ENCODE measurements around the gene TOM1L2. TPM values are rescaled to one million over a fixed set of nuclear protein-coding genes. Genes with fewer than 3 reads are reported as not detected.

The TOM1L2 gene
- total and polyA plus RNA-seq, 2 of the 4 experiments (the other 2 are of a cell fraction) = 34.4 to 51.7 TPM

DNA sequence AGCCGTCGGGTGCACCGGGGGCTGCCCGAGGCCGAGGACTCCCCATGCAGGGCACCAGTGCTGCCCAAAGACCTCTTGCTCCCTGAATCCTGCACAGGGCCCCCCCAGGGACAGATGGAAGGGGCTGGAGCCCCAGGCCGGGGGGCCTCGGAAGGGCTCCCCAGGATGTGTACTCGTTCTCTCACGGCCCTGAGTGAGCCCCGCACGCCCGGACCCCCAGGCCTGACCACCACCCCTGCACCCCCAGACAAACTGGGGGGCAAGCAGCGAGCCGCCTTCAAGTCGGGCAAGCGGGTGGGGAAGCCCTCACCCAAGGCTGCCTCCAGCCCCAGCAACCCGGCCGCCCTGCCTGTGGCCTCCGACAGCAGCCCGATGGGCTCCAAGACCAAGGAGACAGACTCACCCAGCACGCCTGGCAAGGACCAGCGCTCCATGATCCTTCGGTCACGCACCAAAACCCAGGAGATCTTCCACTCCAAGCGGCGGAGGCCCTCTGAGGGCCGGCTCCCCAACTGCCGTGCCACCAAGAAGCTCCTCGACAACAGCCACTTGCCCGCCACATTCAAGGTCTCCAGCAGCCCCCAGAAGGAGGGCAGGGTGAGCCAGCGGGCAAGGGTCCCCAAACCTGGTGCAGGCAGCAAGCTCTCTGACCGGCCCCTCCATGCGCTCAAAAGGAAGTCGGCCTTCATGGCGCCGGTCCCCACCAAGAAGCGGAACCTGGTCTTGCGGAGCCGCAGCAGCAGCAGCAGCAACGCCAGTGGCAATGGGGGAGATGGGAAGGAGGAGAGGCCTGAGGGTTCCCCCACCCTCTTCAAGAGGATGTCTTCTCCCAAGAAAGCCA, 176.0 kb downstream of the TOM1L2 start:
- Histone ChIP-seq H3K14ac (replicated peaks; ENCODE audit: low read depth, low read length) (no peak overlapping the region), H3K27me3 (ENCODE audit: control insufficient read depth, insufficient read depth, low read length) (no peaks in the 10 kb centered on the region), H2BK120ac (ENCODE audit: low read depth, low read length) (no peak overlapping the region), H3K4me2 (ENCODE audit: low read depth, low read length) (no peak overlapping the region), H3K9me1 (ENCODE audit: insufficient read depth, low read length) (peaks cover 6% of the 10 kb centered on the region; the same call in 1 of the 2 replicates), H3K27ac (ENCODE audit: insufficient read depth, low read length) (no peak overlapping the region), H4K5ac (ENCODE audit: low read depth, low read length) (no peak overlapping the region), H3K18ac (ENCODE audit: low read depth, low read length) (no peak overlapping the region), H2AK9ac (replicated peaks; ENCODE audit: low read depth, low read length, poor library complexity) (no peak overlapping the region), H3K4ac (ENCODE audit: low read depth, low read length) (no peak overlapping the region), H3K9ac (ENCODE audit: low read depth, low read length) (no peak overlapping the region), H2BK20ac (ENCODE audit: low read depth, low read length) (no peak overlapping the region), H3K79me1 (ENCODE audit: low read depth in 1 of 2, low read length in 2 of 2) (peaks cover 25 to 89% of the 10 kb centered on the region in 2 experiments), H4K20me1 (ENCODE audit: insufficient read depth, low read length) (peaks cover 74% of the 10 kb centered on the region), H4K8ac (ENCODE audit: low read depth in 2 of 2, low read length in 2 of 2) (no peak overlapping the region), H4K91ac (ENCODE audit: insufficient read depth, low read depth, low read length) (no peak overlapping the region), H3K56ac (ENCODE audit: extremely low read depth, insufficient read depth, low read length) (no peak overlapping the region), H3K4me3 (ENCODE audit: insufficient read depth, low read depth, low read length) (no peak overlapping the region), H3K9me3 (ENCODE audit: control insufficient read depth, insufficient read depth, low read length) (no peaks in the 10 kb centered on the region), H2BK5ac (ENCODE audit: low read depth, low read length, poor library complexity, severe bottlenecking) (no peak overlapping the region), H3K36me3 (ENCODE audit: control insufficient read depth, insufficient read depth, low read length) (peaks cover 60% of the 10 kb centered on the region), H2AFZ (replicated peaks; ENCODE audit: low read length, poor library complexity) (no peak overlapping the region), H2AK5ac (ENCODE audit: low read depth, low read length) (no peak overlapping the region), H3K23ac (ENCODE audit: low read depth, low read length) (no peak overlapping the region), H2BK15ac (ENCODE audit: low read depth, low read length) (no peak overlapping the region), H3K4me1 (ENCODE audit: control insufficient read depth, insufficient read depth, low read length) (peaks cover 10% of the 10 kb centered on the region; the same call in 1 of the 2 replicates)
- POLR2A ChIA-PET (ENCODE audit: unreplicated experiment) = no interaction called here
- intact Hi-C loops (cut with micrococcal nuclease) (no loop called here), dilution Hi-C loops (cut with HindIII; ENCODE audit: low sequenced_read_pairs, unreplicated experiment) (no loop called here), in situ Hi-C loops (cut with MboI; ENCODE audit: low sequenced_read_pairs) (no loop called here)
- no peak for ATAC-seq (ENCODE audit: low read depth)
- TF ChIP-seq, protein P1, sequence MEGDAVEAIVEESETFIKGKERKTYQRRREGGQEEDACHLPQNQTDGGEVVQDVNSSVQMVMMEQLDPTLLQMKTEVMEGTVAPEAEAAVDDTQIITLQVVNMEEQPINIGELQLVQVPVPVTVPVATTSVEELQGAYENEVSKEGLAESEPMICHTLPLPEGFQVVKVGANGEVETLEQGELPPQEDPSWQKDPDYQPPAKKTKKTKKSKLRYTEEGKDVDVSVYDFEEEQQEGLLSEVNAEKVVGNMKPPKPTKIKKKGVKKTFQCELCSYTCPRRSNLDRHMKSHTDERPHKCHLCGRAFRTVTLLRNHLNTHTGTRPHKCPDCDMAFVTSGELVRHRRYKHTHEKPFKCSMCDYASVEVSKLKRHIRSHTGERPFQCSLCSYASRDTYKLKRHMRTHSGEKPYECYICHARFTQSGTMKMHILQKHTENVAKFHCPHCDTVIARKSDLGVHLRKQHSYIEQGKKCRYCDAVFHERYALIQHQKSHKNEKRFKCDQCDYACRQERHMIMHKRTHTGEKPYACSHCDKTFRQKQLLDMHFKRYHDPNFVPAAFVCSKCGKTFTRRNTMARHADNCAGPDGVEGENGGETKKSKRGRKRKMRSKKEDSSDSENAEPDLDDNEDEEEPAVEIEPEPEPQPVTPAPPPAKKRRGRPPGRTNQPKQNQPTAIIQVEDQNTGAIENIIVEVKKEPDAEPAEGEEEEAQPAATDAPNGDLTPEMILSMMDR (conservative IDR thresholded peaks at IDR 0.05; ENCODE audit: low read depth, low read length) = no peak
- TF ChIP-seq BHLHE40 (IDR thresholded peaks at IDR 0.05; ENCODE audit: low read depth, low read length) (no peak), RAD21 (IDR thresholded peaks at IDR 0.05; ENCODE audit: low read length) (no peak), MXI1 (IDR thresholded peaks at IDR 0.05; ENCODE audit: borderline replicate concordance, low read depth, low read length) (no peak), CHD1 (IDR thresholded peaks at IDR 0.05; ENCODE audit: low read depth, low read length) (no peak), RCOR1 (IDR thresholded peaks at IDR 0.05; ENCODE audit: insufficient replicate concordance, low read length) (no peak), USF2 (IDR thresholded peaks at IDR 0.05; ENCODE audit: low read depth, low read length) (no peak), MAZ (IDR thresholded peaks at IDR 0.05; ENCODE audit: borderline replicate concordance, low read depth, low read length) (no peak), POLR2A (IDR thresholded peaks at IDR 0.05; ENCODE audit: low read depth, low read length) (no peak), MAFK (IDR thresholded peaks at IDR 0.05; ENCODE audit: low read depth, low read length) (no peak), FOS (IDR thresholded peaks at IDR 0.05; ENCODE audit: low read depth, low read length) (no peak), SMC3 (IDR thresholded peaks at IDR 0.05; ENCODE audit: low read depth, low read length) (no peak), NFE2L2 (IDR thresholded peaks at IDR 0.05; ENCODE audit: low read depth, low read length) (no peak), RFX5 (IDR thresholded peaks at IDR 0.05; ENCODE audit: low read depth, low read length) (no peak)
- TF ChIP-seq, protein P2, sequence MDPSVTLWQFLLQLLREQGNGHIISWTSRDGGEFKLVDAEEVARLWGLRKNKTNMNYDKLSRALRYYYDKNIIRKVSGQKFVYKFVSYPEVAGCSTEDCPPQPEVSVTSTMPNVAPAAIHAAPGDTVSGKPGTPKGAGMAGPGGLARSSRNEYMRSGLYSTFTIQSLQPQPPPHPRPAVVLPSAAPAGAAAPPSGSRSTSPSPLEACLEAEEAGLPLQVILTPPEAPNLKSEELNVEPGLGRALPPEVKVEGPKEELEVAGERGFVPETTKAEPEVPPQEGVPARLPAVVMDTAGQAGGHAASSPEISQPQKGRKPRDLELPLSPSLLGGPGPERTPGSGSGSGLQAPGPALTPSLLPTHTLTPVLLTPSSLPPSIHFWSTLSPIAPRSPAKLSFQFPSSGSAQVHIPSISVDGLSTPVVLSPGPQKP (IDR thresholded peaks at IDR 0.05; ENCODE audit: borderline replicate concordance, low read depth, low read length) = no peak
- BruUV-seq (replicated peaks) = no TSS peak
- CTCF ChIA-PET = no interaction called here
- WGBS, 2 experiments (ENCODE audit: extremely low coverage in 2 of 2, insufficient read length in 1 of 2) = 96% methylated on average over 21 of the region's 40 CpGs; no CpG with 5 or more reads in 1 of the 2 experiments
- no peak for DNase-seq

Data from IMR-90 (cell line).